Measurements from ENCODE around the gene LRP5.

LRP5 gene

DNA sequence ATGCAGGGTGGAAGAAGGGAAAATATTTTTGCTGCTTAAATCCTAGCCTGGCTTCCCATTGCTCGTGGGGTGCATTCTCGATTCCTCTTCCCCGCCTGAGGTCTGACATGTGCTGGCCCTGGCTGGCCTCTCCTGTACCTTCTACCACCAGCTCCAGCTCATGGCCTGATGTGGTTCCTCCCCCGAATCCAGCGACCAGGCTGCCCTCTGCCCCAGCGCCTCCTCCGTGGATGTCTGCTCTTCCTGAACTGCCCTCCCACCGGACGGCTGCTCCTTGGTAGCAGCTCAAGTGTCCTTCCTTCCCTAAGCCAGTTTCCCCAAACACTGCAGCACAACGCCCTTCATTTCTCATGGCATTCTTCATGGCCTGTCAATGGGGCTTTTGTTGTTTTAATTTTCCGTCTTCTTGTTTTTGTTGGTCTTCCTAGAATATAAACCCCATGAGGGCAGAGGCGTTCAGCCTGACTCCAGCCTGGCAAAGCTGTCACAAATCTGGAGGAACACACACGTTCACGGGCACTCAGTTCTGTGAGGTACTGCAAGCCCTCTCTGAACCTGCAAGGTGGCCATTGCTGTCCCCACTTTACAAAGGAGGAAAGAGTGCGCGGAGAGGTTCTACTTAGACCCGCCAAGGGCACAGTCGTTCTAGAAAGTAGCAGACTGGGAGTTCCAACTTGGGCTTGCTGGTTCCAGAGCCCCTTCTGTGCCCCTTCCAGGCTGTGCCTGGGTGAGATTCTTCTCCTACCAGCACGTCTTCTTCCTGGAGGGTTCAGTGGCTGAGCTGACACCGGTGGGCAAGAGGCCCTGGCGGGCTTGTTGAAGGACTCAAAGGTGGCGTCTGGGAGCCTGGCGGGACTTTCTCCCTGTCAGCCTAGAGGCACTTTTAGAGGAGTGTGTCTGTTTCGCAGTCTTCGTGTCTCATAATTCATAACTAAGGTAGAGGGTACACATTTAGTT, 953 bp upstream of the LRP5 start:
- peak in 1 of 2 experiments; percentile 6 for DNase-seq

DNA sequence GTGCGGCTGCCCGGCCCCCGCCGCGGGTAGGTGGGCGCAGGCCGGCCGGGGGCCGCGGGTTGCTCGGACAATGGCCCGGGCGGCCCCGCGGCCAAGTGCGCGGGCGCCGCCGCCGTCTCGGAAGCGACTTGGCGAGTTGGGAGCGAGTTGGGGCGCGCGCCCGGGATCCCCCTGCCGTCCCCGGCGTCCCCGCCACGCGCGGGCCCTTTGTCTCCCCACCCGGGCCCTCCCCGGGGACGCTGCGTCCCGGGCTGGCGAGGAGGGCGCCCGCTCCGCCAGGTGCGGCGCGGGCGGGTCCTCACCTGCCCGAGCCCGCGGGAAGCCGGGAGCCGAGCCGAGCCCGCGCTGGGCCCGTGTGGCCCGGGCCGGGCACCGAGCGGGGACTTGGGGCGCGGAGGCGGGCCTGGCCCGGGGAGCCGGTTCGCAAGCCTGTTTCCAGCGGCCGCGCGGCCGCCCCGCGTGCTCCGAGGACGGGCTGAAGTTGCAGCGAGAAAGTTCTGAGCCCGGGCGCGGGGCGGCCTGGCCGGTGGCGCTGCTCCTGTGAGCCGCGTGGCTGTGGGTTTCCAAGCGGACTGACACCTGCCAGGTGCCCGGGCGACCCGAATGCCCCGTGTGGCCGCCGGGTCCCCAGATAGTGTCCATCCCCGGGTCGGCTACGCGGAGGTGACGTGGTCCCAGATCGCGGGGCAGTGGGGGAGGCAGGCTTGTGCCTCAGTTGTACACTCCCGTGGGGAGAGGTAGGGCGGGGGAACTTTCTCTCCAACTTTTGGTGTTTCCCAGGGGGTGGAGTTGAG, 586 bp downstream of the LRP5 start:
- no peak for DNase-seq

DNA sequence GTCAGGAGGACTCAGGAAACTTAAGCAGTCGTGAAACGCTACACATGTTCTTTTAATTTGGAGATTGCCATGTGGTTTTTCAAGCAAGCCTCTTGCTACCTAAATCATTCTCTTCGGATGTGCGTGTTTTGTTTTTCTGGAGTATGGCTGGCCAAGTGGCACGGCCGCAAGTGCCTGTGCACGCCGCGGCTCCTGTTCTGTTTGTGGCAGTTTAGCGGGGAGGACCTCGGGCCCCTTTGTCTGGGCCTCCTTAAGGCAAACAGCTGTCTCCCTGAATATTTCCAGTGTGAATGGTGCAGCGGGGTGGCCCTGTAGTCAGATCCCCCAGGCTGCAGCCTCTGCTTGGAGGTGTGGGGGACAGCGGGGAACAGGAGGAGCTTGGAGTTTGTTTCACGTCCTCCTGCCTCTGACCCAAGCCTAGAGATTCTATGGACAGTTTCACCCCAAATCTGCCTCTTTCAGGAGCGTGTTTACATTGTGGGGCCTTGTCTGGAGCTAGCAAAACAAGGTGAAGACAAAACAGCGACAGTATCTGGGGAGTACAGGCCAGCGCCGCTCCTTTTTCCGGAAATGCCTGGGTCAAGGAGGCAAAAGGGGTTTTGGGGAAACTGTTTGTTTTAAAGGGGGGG, 1.3 kb downstream of the LRP5 start:
- peak; percentile 20 to 28 for DNase-seq

DNA sequence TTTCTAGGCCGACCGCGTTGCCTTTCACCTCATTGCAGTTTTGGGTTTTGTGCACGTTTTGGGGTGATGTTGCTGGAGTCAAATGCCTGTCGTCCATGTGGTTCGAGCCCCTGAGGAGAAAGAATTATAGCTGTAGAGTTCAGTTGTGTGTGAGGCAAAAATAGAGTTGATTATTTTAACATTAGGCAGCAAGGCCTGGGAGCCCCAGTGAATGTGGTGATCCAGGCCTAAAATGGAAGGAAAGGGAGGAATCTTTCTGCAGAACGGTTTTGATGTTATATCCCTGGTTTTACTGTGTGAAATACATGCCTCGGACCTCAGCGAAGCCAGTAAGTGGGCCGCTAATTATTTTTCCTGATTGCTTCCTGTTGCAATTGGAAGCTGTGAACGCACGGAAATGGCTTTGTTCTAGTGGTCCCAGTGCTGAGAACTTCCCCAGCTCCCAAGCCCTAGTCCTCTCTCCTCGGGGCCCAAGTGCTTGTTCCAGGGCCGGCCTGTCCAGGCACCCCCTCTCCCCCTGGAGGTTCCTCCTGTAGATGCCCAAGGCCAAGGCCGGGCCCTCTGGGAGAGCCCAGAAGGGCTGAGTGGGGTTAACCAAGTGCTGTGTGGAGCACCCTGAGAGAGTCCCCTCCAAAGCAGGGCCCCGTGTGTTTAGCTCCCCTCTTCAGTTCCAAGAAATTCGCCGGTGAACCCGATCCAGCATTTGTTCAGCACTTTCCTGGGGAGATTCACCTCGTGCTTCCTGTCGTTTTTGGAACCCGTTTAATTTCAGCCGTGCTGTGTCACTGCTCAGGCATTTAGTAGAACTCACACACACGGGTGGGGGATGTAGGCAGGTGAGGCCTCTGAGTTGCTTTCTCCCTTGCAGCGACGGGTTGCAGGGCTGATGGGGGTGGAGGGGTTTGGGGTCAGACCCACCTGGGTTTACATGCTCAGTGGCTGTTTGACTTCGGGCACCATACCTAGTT, 2.1 kb downstream of the LRP5 start:
- DNase-seq = peak in 1 of 2 experiments; percentile 26

DNA sequence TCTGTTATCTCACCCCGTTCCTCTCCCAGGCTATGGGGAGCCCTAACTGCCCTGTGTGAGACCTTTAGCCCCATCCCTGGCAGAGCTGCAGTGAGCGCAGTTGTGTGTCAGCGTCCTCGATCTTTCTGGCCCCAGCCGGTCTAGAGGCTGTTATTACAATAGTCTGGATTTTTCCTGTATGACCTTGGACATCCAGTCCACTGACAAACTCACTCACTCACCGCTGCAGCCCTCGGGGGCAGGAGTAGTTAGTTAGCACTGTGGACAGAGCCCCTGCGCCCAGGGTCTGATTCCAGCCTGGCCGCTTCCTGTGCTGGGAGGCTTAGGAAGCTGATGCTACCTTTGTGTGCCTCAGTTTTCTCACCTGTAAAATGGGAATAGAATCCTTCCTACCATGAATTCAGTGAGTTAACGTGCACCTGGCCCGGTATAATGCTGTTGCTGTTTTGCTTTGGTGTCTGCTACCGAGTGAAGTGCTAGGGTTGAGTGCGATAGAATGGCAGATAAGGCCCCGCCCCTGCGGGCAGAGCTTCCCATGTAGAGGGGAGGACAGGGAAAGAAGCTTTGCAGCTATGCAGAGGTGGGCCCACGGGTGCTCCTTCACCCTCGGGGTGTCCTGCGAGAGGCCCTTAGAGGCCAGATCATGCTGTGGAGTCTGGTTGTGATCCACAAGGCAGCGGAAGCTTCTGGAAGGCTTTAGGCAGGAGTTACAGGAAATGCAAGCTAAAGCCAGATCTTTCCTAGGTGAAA, 3.0 kb downstream of the LRP5 start:
- DNase-seq = no peak

DNA sequence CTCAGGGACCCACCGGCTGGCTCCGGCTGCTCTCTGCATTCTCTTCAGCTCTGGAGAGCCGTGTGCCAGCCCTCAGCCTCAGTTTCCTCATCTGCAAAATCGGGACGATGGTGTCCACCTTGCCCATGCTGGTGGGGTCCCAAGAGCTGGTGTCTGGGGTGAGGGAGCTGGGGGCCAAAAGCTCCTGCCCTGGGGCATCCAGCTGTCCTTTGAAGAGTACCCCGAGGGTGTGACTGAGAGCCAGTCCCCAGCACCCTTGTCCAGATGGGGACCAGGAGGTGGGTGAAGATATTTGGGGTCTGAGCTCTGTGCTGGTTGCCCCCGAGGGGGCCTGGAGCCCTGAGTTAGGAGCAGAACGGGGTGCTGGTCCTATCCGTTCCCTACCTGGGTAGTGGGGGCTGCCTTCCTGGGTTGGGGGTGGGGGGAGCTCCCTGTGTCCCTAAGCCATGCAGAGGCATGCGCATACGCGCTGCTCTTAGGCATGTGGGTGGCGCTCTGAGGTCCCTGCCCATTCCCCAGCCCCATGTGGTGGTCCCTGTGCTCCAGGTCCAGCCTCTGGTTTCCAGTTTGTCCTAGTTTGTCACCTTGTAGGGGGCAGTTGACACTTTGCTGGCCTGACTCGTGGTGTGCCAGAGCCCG, 4.9 kb downstream of the LRP5 start:
- no peak for DNase-seq

GRCh38 chr11:68321293-68322051, 9.1 kb downstream of the LRP5 start:
- DNase-seq = no peak

DNA sequence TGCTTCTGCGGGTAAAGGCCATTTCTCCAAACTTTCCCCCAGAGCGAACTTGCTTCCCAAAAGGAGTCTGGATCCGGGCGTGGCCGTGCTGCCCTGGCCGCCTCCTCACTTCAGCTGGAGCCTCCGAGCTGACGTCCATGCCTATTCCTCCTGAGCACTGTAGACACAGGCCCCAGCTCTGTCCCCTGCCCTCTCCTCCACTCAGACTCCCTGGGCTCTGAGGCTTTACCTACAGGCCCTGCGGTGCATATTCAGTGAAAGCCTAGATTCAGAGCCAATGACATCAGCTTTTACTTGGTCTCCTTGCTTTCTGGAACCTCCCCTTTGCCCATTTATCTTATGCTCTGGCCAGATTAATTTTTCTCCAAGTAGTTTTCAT, 9.7 kb downstream of the LRP5 start:
- DNase-seq = no peak

GRCh38 chr11:68324241-68324640, 11.8 kb downstream of the LRP5 start:
- DNase-seq = no peak

- no peak for DNase-seq
Measured at GRCh38 chr11:68324695-68325094, 12.3 kb downstream of the LRP5 start.

DNA sequence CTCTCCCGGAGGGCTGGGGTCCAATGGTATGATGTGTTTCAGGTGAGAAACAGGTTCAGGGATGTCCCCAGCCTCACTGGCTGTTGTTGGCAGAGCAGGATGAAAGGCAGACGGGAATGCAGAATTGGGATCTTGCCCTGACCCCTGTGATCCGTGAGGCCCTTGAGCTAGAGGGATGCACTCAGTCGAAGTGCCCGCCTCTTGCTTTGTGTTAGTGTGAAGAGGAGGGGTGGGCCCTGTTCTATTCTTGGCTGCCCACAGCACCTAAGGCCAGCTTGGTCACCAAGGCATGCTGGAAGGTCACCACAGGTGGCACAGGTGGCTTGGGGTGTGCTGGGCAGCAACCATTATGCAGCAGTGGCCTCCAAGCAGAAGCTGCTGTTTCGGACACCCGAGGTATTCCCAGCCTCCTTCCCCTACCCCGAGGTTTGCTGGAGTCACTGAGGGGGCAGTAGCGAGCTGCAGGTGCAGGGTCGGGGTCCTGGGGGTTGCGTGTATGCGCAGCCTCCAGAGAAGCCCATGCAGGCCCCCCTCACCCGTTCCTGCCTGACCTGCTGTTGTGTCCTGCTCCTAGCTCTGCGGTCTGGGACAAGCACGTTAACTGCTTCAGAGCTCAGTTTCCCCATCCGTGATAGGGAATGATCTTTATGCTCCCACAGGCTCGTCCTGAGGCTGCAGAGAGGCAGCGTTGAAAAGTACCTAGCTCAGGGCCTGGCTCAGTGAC, 13.0 kb downstream of the LRP5 start:
- no peak for DNase-seq

DNA sequence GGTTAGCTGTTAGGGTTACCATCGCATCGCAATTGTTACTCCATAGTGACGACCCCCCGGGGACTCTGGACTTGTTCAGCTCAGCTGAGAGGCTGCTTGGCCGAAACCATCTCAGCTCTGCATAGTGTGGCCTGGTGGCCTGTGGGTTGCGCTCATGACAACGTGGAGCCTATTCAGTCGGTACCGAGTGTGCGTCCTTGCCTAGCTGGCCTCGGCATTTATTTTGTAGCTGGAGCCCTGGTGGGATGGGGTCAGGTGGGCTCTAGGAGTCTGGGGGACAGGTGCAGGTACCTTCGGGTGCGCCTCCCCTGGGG, 13.5 kb downstream of the LRP5 start:
- no peak for DNase-seq

GRCh38 chr11:68326334-68327215, 14.2 kb downstream of the LRP5 start:
- no peak for DNase-seq

DNA sequence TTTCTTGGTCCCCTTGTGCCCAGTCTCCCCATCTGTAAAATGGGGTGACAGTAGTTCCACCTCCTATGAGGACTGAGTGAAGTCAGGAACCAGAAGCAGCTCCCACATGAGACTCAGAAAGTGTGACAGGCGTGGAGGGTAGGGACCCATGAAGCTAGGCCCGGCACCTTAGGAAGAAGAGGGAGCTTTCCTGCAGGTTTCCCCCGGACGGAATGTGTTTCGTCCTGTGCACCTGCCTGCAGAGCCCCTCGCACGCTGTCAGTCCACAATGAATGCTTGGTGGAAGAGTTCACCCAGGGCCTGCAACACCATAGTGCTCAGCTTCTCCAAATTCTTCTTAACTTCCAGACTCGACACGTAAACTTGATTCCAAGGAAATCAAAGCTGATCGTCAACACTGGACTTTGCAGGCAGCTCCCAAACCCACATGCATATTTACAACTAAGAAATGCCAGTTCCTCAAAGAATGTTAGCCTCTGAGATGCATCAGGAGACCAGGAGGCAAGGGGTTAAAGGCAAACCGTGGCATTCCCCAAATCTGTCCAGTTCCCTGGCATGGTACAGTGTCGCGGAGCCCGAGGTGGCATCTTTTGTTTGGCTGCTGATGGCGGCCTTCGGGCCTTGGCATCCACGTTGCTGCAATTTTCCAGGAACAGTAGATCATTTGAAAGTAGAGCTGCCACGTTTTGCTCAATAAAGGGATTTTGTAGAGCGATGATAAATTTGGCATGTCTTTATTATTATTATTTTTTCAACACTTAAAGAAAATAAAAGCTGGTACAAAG, 15.4 kb downstream of the LRP5 start:
- DNase-seq = no peak

- DNase-seq = peak; percentile 76 to 77
Measured at GRCh38 chr11:68328374-68329091, 16.1 kb downstream of the LRP5 start.

DNA sequence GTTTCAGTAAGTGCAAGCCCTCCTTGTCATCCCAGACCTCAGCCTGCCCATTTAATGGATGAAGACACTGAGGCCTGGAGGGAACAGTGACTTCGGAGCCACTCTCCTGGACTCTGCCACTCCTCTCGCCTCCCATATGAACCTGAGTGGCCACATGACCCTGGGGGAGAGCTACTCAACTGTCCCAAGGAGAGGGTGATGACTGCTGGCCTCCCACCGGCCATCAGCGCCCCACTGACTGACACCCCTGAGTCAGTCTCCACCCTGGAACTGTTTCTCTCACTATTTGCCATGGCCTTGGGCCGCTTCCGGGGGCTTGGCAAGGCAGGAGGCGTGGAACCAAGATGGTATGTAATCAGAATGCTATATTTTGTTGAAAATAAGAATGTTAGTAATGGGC, 17.1 kb downstream of the LRP5 start:
- DNase-seq = no peak

Data from Kasumi-1 (cell line).